ENCODE measurements around the gene REV3L.

DNA sequence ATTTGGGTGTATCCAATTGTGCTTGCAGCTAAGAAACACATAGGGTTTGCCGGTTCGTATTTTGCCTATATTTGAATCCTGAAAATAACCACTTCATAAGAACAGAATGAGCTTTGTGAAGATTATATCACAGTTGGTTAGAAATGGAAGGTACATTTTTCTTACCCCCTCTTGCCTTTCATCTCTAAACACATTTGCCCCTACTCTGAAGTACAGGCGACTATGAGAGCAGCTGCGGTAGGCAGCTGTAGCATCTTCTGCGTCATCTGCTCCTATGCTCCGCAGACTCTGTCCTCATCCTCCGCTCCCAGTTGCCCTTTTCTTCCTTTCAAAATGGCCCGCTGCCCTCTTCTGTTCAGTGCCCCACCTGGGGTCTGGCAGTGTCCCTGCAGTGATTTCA lies 47.6 kb upstream of the REV3L start:
- TF ChIP-seq EZH2 (IDR thresholded peaks at IDR 0.05) (no peak), POLR2AphosphoS5 (IDR thresholded peaks at IDR 0.05; ENCODE audit: borderline replicate concordance, low read depth, low read length) (no peak)

All from SK-N-MC (cell line).